Measurements from ENCODE around the gene WNT4.

WNT4 gene

DNA sequence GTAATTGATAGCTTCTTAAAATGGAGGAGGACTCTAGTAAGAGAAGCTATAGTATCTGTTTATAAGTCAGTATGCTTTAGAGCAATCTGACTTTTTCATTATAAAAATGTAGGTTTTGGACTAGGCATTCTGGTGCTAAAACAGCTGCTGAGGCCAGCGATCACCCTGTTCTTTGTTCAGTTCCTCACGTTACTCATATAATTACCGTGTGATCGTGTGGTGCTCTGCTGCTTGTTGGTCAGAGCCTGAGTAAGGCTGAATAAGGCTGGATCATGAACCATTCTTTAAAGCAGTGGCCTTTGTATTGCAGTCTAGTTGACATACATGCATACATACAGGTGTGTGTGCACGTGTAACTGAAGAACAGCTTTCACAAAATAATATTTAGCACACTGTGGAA lies 65.2 kb downstream of the WNT4 start:
- DNase-seq (ENCODE audit: low read depth, low spot score) = no peak

DNA sequence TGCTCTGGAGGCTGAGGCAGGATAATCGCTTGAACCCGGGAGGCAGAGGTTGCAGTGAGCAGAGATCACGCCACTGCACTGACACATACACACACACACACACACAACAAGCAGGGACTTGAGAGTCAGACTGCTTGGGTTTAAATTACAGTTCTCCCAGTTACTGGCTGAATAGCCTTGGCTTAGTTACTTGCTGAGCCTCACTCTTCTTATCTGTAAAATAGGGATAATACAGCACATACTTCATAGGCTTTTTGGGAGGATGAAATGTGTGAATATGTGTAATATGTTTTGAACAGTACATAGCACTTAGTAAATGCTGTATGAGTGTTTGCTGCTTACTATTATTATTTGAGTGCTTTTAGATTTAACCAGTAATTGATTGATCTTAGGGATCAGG lies 66.6 kb downstream of the WNT4 start:
- DNase-seq (ENCODE audit: low read depth, low spot score) = no peak

DNA sequence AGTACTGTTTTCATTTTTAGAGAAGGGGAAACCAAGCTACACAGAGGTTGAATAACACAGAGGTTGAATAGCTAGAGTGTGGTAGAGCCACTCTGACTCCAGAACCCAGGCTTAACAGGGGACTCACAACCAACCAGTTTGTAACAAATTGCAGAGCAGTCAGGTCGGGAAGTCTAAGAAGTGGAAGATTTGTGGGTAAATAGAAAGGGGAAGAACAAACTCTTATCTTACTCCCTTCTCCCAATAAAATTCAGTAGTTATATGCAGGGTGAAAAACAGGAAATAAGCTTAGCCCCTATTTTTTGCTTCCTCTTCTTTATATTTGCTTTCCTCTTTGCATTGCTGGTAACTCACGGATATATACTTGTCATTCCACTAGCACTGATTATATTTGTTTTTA lies 67.2 kb downstream of the WNT4 start:
- no peak for DNase-seq (ENCODE audit: low read depth, low spot score)

DNA sequence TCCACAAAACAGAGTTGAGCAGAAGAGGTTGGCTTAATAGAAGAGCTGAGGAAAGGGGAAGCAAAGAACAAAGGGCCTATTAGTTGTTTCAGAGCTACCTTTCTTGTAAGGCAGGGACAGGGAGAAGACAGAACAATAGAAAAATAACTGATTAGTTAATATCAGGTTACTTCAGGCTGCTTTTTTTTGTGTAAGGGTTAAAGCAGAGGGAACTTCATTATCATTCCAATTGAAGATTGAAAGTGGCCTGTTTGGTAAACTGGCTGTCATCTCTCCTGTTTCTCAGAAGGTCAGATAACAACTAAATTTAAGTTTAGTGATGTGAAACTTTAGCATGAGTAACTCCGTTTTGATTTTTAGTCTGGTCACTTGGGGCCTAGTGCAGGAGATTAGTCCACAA lies 68.1 kb downstream of the WNT4 start:
- no peak for DNase-seq (ENCODE audit: low read depth, low spot score)

DNA sequence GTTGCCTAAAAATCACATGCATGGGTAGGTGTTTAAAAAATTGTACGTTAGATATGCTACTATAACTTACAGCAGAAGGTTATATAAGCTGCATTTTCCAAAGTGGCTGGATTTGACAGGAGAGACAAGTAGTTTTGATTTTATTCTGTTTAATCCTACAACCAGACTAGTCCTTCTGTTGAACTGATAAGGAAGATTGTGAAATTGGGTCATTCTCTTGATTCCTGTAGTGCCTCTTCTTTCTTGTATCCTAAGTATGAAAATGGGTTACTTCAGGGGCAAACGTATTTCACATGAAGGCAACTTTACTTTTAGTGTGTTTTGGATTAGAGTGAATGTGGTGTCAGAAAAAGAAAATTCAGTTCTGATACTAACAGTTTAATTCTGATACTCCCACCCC lies 71.4 kb downstream of the WNT4 start:
- no peak for DNase-seq (ENCODE audit: low read depth, low spot score)

Measured in smooth muscle cell of the brain vasculature (primary cell).